NCI-H2029 treated with DMSO at 0.1 percent for 48 hours (cell line): Measurements from ENCODE around the gene KRTAP15-1.

ENCODE experiments used
- DNase-seq: peaks from one replicate; lab custom pipeline; 2025; lab: John Stamatoyannopoulos, UW

KRTAP15-1 gene

DNA sequence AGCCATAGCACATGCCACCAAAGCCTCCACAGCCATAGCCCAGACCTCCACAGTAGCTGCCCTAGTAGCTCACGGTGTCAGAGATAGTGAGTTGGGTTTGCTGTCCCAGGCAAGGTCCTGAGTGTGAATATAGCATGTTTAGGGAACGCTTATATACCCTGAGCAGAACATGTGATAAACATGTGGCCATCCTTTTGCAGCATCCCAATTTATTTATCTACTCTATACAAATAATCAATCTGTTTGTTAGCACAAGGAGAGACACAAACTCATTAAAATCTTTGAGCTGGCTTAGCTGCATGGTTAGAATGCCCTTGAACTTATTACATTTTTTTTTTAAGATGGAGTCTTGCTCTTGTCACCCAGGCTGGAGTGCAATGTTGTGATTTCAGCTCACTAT lies 47.3 kb downstream of the KRTAP15-1 start, which contains the start of gene KRTAP19-2:
Gene KRTAP19-2, minus strand, starts transcription at position 101 of the 400 bp plus-strand sequence. Its CDS starts 88 bp downstream, at position 13.
- DNase-seq = no peak
